Progenitor cell of endocrine pancreas (in vitro differentiated cells): ENCODE data around the gene TFF2. TPM values are rescaled to one million over a fixed set of nuclear protein-coding genes. Genes with fewer than 3 reads are reported as not detected.

ENCODE experiments used
- DNase-seq: peaks from one replicate; pipeline ENCODE4 v3.0.0; 2021; ENCODE audit warnings: low spot score; ENCODE audit not compliant: unreplicated experiment
- H3K27ac Mint-ChIP-seq: 2 replicates; pipeline ENCODE4 v1.8.0; 2021; ENCODE audit warnings: mild to moderate bottlenecking, moderate library complexity, mixed read lengths
- H3K27me3 Mint-ChIP-seq: 2 replicates; pipeline ENCODE4 v1.8.0; 2021; ENCODE audit warnings: mixed read lengths
- H3K36me3 Mint-ChIP-seq: 2 replicates; pipeline ENCODE4 v1.8.0; 2022; ENCODE audit warnings: mixed read lengths; ENCODE audit not compliant: insufficient read depth
- H3K4me1 Mint-ChIP-seq: 2 replicates; pipeline ENCODE4 v1.8.0; 2021; ENCODE audit warnings: low read depth, mixed read lengths
- H3K4me3 Mint-ChIP-seq: 2 replicates; pipeline ENCODE4 v1.8.0; 2021; ENCODE audit warnings: low read depth, mild to moderate bottlenecking, moderate library complexity, mixed read lengths
- H3K9me3 Mint-ChIP-seq: 2 replicates; pipeline ENCODE4 v1.8.0; 2021; ENCODE audit warnings: low read depth, mixed read lengths
- total RNA-seq: library from RNA; stranded (reverse); gene quantifications from 2 replicates; pipeline ENCODE4 v1.2.1, GENCODE V29; 2021
- TF ChIP-seq, protein P1 (sequence below): fragments of 200-600 bp; sonication (generic); IDR thresholded peaks from one replicate; pipeline ENCODE4 v1.5.0; 2021; ENCODE audit warnings: antibody characterized with exemption, mild to moderate bottlenecking; ENCODE audit not compliant: unreplicated experiment

TFF2 gene
- total RNA-seq, 1 donor from 2014 or later: not detected

DNA sequence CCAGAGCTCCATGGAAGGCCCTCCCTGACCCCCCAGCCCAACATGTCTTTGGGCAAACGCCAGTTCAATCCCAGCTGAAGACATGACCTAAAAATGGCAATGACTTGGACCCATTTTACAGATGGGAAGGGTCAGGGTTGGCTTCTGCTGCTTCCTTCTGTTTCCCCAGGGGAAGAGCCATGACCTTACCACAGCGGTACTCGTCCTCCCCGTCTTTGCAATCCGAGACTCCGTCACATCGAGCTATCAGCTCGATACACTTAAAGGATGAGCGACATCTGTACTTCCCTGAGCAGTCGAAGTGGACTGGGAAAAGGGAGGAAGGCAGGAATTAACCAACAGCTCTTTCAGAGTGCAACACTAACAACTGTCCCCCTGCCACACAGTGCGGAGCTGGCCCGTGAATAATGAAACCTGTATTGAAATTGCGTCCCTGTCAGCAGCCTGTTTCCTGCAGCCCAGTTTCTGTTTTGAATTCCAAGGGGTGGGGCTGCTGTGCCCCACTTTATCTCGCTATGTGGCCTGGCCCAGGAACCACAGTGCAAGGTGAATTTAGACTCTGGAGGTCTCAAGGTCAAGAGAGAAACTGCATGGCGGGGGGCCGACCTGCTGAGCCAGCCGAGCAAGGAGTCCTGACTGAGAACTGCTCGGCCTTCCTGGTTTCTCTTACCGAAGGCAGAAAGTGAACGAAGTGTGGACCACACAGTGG, 38.1 kb upstream of the TFF2 start:
- Mint-ChIP-seq H3K4me3 (peak overlapping the region; percentile 50), H3K9me3 (peaks cover 3% of the 10 kb centered on the region), H3K36me3 (no peaks in the 10 kb centered on the region), H3K27ac (peak overlapping the region; percentile 99), H3K4me1 (peaks cover 72% of the 10 kb centered on the region), H3K27me3 (no peaks in the 10 kb centered on the region)
- TF ChIP-seq, protein P1, sequence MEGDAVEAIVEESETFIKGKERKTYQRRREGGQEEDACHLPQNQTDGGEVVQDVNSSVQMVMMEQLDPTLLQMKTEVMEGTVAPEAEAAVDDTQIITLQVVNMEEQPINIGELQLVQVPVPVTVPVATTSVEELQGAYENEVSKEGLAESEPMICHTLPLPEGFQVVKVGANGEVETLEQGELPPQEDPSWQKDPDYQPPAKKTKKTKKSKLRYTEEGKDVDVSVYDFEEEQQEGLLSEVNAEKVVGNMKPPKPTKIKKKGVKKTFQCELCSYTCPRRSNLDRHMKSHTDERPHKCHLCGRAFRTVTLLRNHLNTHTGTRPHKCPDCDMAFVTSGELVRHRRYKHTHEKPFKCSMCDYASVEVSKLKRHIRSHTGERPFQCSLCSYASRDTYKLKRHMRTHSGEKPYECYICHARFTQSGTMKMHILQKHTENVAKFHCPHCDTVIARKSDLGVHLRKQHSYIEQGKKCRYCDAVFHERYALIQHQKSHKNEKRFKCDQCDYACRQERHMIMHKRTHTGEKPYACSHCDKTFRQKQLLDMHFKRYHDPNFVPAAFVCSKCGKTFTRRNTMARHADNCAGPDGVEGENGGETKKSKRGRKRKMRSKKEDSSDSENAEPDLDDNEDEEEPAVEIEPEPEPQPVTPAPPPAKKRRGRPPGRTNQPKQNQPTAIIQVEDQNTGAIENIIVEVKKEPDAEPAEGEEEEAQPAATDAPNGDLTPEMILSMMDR: no peak
- DNase-seq: peak; percentile 47

DNA sequence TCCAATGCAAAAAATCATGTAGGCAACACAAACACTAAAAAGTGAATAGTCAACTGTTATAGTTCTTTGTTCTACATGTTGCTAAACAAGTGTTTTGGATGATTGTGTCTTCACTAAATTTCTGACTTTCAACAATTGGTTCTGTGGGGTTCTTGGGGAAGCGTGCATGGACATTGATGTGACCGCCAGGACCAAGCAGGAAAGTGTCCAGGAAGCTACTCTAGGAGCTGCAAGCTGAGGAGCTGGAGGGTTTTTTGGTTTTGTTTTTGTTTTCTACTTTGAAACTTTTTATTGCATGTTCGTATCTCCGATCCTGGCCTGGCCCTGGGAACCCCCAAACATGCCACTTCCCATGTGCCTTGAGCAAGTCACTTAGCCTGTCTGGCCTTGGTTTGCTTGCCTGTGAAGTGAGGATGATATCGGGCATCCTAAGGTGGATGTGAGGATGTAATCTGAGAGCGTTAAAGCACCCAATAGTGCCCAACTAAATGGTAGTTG, 37.1 kb upstream of the TFF2 start:
- TF ChIP-seq, protein P1: no peak
- DNase-seq: no peak
- H3K4me3 Mint-ChIP-seq: no peak overlapping the region
- H3K27ac Mint-ChIP-seq: peak overlapping the region; percentile 99
- peaks cover 69% of the 10 kb centered on the region for H3K4me1 Mint-ChIP-seq
- H3K9me3 Mint-ChIP-seq: peaks cover 3% of the 10 kb centered on the region
- no peaks in the 10 kb centered on the region for H3K36me3 Mint-ChIP-seq
- no peaks in the 10 kb centered on the region for H3K27me3 Mint-ChIP-seq

DNA sequence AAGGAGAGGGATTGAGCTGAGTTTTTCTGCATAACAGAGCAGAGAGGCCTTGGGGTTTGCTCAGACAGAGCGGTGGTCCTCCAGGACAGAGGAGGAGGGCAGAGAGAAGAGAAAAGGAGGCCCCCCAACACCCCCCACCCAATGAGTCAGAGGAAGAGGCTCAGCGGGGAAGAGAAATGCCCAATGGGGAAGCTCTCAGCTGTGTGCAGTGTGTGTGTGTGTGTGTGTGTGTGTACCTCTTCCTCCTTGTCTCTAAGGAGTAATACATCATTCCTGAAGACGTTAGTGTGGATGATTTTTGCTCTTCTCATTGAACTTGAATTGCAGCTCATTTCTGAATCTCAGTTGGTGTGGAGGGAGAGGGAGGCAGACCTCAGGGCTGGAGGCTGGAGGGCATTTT, 36.4 kb upstream of the TFF2 start:
- H3K4me3 Mint-ChIP-seq: no peak overlapping the region
- TF ChIP-seq, protein P1: no peak
- H3K27me3 Mint-ChIP-seq: no peaks in the 10 kb centered on the region
- DNase-seq: no peak
- peak overlapping the region; percentile 99 for H3K27ac Mint-ChIP-seq
- peaks cover 3% of the 10 kb centered on the region for H3K9me3 Mint-ChIP-seq
- peaks cover 3% of the 10 kb centered on the region for H3K36me3 Mint-ChIP-seq
- peaks cover 64% of the 10 kb centered on the region for H3K4me1 Mint-ChIP-seq

DNA sequence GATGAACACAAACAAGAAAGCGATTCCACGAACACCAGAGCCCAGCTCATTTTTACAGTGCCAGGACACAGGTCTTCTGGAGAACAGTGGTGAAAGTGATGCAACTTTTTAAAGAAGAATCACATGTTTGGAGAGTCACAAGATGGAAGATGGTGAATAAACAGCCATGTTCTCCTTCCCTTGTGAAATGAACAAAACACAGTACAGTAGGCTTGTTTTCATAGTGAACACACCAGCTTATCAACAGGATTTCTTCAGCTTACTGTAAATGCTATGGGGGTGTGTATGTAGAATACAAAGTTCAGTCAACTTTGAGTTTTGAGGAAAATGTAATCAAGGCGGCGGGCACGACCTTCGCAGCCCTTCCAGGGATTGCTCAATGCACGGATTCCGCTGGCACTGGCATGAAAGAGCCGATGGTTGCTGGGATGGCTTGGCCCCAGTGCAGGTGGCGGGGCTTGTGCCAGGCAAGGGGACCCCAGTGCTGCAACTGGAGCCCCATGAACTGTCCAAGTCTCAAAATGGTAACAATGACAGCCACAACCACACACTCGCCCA, 35.3 kb upstream of the TFF2 start:
- Mint-ChIP-seq H3K36me3 (peaks cover 7% of the 10 kb centered on the region), H3K27ac (no peak overlapping the region), H3K9me3 (no peaks in the 10 kb centered on the region), H3K4me3 (no peak overlapping the region), H3K4me1 (peaks cover 54% of the 10 kb centered on the region), H3K27me3 (no peaks in the 10 kb centered on the region)
- no peak for DNase-seq
- TF ChIP-seq, protein P1: no peak

DNA sequence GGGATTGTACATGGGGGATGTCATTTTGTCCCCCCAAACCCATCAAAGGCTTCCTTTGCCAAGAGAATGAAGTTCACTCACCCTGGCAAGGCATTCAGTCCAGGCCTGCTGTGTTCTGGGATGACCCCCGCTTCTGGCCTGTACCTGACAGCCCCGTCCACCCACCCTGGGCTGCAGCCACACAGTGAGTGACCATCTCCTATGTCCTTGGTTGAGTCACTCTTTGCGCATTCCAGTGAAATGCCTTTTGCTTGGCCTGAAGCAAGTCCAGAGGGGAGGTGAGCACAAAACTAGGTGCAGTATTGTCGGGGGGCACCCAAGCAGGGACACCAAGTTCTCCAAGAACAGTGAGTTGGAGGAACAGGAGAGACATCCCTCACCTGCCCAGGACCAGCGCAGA, 34.8 kb upstream of the TFF2 start:
- Mint-ChIP-seq H3K27ac (no peak overlapping the region), H3K4me3 (no peak overlapping the region), H3K27me3 (no peaks in the 10 kb centered on the region), H3K9me3 (no peaks in the 10 kb centered on the region), H3K4me1 (peaks cover 50% of the 10 kb centered on the region), H3K36me3 (peaks cover 7% of the 10 kb centered on the region)
- TF ChIP-seq, protein P1: no peak
- DNase-seq: no peak
